ENCODE results near the gene NUTF2.

The NUTF2 gene

DNA sequence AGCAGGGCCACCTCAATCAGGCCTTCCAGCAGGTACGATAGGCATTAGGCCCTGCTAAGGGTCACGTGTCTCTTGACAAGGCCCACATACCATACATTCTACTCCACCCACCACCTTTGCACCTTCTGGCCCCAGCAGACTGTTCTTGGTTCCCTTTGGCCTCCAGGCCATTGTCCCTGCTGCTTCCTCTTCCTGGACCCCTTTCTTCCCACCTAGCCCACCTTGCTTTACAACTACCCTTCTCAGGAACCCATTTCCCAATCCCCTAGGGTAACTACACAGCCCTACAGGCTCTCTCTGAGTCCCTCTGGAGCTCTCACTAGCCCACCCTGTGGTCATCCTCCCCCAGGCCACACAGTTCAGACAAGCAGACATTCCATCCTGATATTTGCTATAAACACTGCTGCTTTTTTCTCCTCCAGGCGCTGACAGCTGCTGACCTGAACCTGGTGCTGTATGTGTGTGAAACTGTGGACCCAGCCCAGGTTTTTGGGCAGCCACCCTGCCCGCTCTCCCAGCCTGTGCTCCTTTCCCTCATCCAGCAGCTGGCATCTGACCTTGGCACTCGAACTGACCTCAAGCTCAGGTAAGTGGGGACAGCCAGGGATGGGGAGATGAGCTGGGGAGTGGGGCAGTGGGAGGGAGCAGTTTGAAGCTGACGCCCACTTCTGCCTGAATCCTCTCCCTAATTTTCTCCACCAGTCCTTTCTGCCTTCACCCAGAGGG lies 36.6 kb downstream of the NUTF2 start:
- H3K36me3 ChIP-seq (ENCODE audit: control insufficient read depth, insufficient read depth, low read length): peaks cover 33% of the 10 kb centered on the region
- H3K4me1 ChIP-seq (ENCODE audit: control insufficient read depth, insufficient read depth, low read length): no peaks in the 10 kb centered on the region
- no peaks in the 10 kb centered on the region for H3K27me3 ChIP-seq (ENCODE audit: control insufficient read depth, insufficient read depth, low read length, poor library complexity, severe bottlenecking)
- WGBS, 2 experiments: 82 to 94% methylated on average over 6 of the region's 6 CpGs
- H3K9me3 ChIP-seq (ENCODE audit: control insufficient read depth, low read length): no peaks in the 10 kb centered on the region
- H3K27ac ChIP-seq (ENCODE audit: insufficient read depth, low read depth, low read length, poor library complexity, severe bottlenecking): no peak overlapping the region
- no peak overlapping the region for H3K4me3 ChIP-seq (ENCODE audit: insufficient read depth, low read depth, low read length)

DNA sequence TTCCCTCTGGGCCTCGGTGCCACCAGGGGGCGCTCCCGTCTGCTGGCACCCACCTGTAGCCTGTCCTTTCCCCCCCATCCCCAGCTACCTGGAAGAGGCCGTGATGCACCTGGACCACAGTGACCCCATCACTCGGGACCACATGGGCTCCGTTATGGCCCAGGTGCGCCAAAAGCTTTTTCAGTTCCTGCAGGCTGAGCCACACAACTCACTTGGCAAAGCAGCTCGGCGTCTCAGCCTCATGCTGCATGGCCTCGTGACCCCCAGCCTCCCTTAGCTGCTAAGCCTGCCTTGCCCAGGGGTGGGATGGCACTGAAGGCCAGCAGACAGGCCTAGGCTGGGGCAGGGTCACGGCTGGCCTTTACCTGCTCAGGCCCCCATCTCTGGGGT lies 37.1 kb downstream of the NUTF2 start:
- WGBS, 2 experiments: 65 to 67% methylated on average over 11 of the region's 11 CpGs
- H3K36me3 ChIP-seq (ENCODE audit: control insufficient read depth, insufficient read depth, low read length): peaks cover 27% of the 10 kb centered on the region
- no peaks in the 10 kb centered on the region for H3K27me3 ChIP-seq (ENCODE audit: control insufficient read depth, insufficient read depth, low read length, poor library complexity, severe bottlenecking)
- H3K9me3 ChIP-seq (ENCODE audit: control insufficient read depth, low read length): no peaks in the 10 kb centered on the region
- no peak overlapping the region for H3K27ac ChIP-seq (ENCODE audit: insufficient read depth, low read depth, low read length, poor library complexity, severe bottlenecking)
- H3K4me1 ChIP-seq (ENCODE audit: control insufficient read depth, insufficient read depth, low read length): no peaks in the 10 kb centered on the region
- H3K4me3 ChIP-seq (ENCODE audit: insufficient read depth, low read depth, low read length): no peak overlapping the region

DNA sequence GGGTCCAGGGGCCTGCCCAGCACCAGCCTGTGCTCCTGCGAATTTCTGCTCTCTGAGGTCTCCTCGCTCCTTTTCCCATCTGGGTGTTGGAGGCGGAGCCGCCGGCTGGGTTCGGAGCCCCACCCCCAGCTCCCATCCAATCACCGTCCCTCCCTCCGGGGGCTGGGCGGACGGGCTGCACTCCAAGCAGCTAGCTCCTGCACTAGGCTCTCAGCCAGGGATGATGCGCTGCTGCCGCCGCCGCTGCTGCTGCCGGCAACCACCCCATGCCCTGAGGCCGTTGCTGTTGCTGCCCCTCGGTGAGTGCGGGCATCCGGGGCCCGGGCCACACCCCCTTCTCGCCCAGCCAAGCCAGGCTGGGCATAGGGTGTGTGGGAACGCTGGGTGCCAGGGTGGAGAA lies 38.0 kb downstream of the NUTF2 start, which contains the start of gene NRN1L:
TSS of gene NRN1L (plus strand) at position 202 of the 400 bp plus-strand sequence. CDS start at position 221, 19 bp downstream.
- peaks cover 19% of the 10 kb centered on the region for H3K36me3 ChIP-seq (ENCODE audit: control insufficient read depth, insufficient read depth, low read length)
- no peak within 1 kb of the TSS for H3K4me3 ChIP-seq (ENCODE audit: insufficient read depth, low read depth, low read length)
- H3K27me3 ChIP-seq (ENCODE audit: control insufficient read depth, insufficient read depth, low read length, poor library complexity, severe bottlenecking): no peaks in the 10 kb centered on the region
- H3K9me3 ChIP-seq (ENCODE audit: control insufficient read depth, low read length): no peaks in the 10 kb centered on the region
- no peak within 1 kb of the TSS for H3K27ac ChIP-seq (ENCODE audit: insufficient read depth, low read depth, low read length, poor library complexity, severe bottlenecking)
- 12% methylated on average over 22 of the region's 22 CpGs for WGBS, 2 experiments
- H3K4me1 ChIP-seq (ENCODE audit: control insufficient read depth, insufficient read depth, low read length): no peaks in the 10 kb centered on the region

DNA sequence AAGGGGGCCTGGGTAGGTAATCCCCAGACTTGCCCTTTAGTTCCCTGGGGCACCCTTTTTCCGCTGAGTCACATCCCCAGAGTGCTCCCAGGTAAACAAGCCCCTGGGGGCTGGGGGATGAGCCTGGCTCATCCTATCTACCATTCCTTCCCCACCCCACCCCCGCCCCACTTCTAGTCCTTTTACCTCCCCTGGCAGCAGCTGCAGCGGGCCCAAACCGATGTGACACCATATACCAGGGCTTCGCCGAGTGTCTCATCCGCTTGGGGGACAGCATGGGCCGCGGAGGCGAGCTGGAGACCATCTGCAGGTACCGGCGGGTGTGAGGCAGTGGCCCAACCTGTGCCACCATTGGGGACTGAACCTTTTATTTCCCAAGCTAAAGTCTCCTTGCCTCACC lies 38.8 kb downstream of the NUTF2 start:
- no peaks in the 10 kb centered on the region for H3K4me1 ChIP-seq (ENCODE audit: control insufficient read depth, insufficient read depth, low read length)
- peaks cover 11% of the 10 kb centered on the region for H3K36me3 ChIP-seq (ENCODE audit: control insufficient read depth, insufficient read depth, low read length)
- 90 to 93% methylated on average over 12 of the region's 12 CpGs for WGBS, 2 experiments
- no peaks in the 10 kb centered on the region for H3K9me3 ChIP-seq (ENCODE audit: control insufficient read depth, low read length)
- no peak overlapping the region for H3K27ac ChIP-seq (ENCODE audit: insufficient read depth, low read depth, low read length, poor library complexity, severe bottlenecking)
- no peak overlapping the region for H3K4me3 ChIP-seq (ENCODE audit: insufficient read depth, low read depth, low read length)
- no peaks in the 10 kb centered on the region for H3K27me3 ChIP-seq (ENCODE audit: control insufficient read depth, insufficient read depth, low read length, poor library complexity, severe bottlenecking)

DNA sequence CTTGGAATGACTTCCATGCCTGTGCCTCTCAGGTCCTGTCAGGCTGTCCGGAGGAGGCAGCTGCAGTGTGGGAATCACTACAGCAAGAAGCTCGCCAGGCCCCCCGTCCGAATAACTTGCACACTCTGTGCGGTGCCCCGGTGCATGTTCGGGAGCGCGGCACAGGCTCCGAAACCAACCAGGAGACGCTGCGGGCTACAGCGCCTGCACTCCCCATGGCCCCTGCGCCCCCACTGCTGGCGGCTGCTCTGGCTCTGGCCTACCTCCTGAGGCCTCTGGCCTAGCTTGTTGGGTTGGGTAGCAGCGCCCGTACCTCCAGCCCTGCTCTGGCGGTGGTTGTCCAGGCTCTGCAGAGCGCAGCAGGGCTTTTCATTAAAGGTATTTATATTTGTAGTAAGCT lies 39.2 kb downstream of the NUTF2 start:
- Histone ChIP-seq H3K9me3 (ENCODE audit: control insufficient read depth, low read length) (no peaks in the 10 kb centered on the region), H3K4me3 (ENCODE audit: insufficient read depth, low read depth, low read length) (no peak overlapping the region), H3K27ac (ENCODE audit: insufficient read depth, low read depth, low read length, poor library complexity, severe bottlenecking) (no peak overlapping the region), H3K27me3 (ENCODE audit: control insufficient read depth, insufficient read depth, low read length, poor library complexity, severe bottlenecking) (no peaks in the 10 kb centered on the region), H3K36me3 (ENCODE audit: control insufficient read depth, insufficient read depth, low read length) (peaks cover 10% of the 10 kb centered on the region), H3K4me1 (ENCODE audit: control insufficient read depth, insufficient read depth, low read length) (no peaks in the 10 kb centered on the region)
- 94% methylated on average over 19 of the region's 19 CpGs for WGBS, 2 experiments

DNA sequence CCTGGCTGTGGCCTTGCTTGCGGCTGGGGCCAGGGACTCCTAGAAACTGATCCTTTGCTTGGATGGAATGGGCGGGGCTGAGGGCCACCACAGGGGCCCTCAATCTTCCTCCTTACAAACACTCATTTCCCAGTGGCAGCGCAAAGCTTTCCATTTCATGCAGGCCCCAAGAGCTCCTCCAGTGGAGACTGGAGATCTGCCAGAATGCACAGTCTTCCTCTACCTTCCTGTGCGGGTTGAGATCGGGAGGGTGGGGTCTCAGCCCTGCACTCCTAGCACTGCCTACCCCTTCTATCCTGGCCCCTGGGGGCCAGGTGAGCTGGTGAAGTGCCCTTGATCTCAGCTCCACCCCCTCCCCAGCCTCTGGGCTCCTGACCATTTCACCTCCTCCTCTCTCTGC lies 39.7 kb downstream of the NUTF2 start:
- H3K36me3 ChIP-seq (ENCODE audit: control insufficient read depth, insufficient read depth, low read length): peaks cover 10% of the 10 kb centered on the region
- WGBS, 2 experiments: 88 to 89% methylated on average over 5 of the region's 5 CpGs

DNA sequence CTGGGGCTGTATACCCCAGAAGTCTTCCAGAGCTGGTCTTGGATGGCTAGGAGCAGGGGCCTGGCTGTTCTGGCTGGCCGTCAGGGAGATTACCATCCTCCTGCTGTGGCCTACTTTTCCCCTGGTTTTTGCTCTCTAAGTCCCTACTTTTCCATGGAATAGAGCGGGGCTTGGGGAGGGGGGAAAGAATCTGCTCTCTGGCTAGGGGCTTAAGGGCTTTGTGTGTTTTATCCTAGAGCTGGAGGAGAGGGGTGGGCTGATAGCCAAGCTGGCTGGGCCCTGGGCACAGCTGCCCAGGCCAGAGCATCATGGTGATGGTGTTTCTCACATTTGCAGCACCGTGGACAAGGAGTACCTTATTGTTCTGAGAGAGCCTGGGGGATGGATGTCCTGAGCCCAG lies 41.6 kb downstream of the NUTF2 start:
- 66 to 77% methylated on average over 3 of the region's 3 CpGs for WGBS, 2 experiments
- Histone ChIP-seq H3K27ac (ENCODE audit: insufficient read depth, low read depth, low read length, poor library complexity, severe bottlenecking) (peak overlapping the region; percentile 32), H3K27me3 (ENCODE audit: control insufficient read depth, insufficient read depth, low read length, poor library complexity, severe bottlenecking) (no peaks in the 10 kb centered on the region), H3K4me1 (ENCODE audit: control insufficient read depth, insufficient read depth, low read length) (no peaks in the 10 kb centered on the region), H3K9me3 (ENCODE audit: control insufficient read depth, low read length) (no peaks in the 10 kb centered on the region), H3K4me3 (ENCODE audit: insufficient read depth, low read depth, low read length) (no peak overlapping the region), H3K36me3 (ENCODE audit: control insufficient read depth, insufficient read depth, low read length) (no peaks in the 10 kb centered on the region)

More for the DNA sequence above, 39.7 kb downstream of the NUTF2 start:
- Histone ChIP-seq H3K27me3 (ENCODE audit: control insufficient read depth, insufficient read depth, low read length, poor library complexity, severe bottlenecking) (no peaks in the 10 kb centered on the region), H3K4me1 (ENCODE audit: control insufficient read depth, insufficient read depth, low read length) (no peaks in the 10 kb centered on the region), H3K27ac (ENCODE audit: insufficient read depth, low read depth, low read length, poor library complexity, severe bottlenecking) (no peak overlapping the region), H3K9me3 (ENCODE audit: control insufficient read depth, low read length) (no peaks in the 10 kb centered on the region), H3K4me3 (ENCODE audit: insufficient read depth, low read depth, low read length) (no peak overlapping the region)

DNA sequence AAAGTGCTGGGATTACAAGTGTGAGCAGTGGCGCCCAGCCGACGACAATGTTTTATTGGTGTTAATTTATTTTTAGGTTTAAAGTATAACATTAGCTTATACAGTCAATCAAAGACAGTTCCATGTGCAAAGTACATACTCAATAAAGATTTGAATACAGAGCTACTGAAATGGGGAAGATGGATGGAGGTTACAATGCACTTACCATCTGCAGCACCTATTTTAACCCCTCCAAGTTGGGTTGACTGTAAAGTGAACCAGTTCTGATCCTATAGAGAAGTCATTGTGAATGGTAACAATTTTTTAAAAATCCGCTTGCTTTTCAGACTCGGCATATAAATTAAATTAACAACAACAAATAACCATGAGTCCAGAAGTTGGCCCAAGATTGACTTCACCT lies 45.6 kb downstream of the NUTF2 start:
- Histone ChIP-seq H3K4me3 (ENCODE audit: insufficient read depth, low read depth, low read length) (peak overlapping the region; percentile 20), H3K9me3 (ENCODE audit: control insufficient read depth, low read length) (no peaks in the 10 kb centered on the region), H3K27ac (ENCODE audit: insufficient read depth, low read depth, low read length, poor library complexity, severe bottlenecking) (no peak overlapping the region), H3K27me3 (ENCODE audit: control insufficient read depth, insufficient read depth, low read length, poor library complexity, severe bottlenecking) (no peaks in the 10 kb centered on the region), H3K36me3 (ENCODE audit: control insufficient read depth, insufficient read depth, low read length) (no peaks in the 10 kb centered on the region), H3K4me1 (ENCODE audit: control insufficient read depth, insufficient read depth, low read length) (peaks cover 6% of the 10 kb centered on the region)
- WGBS, 2 experiments: 66 to 72% methylated on average over 3 to 4 of the region's 5 CpGs

DNA sequence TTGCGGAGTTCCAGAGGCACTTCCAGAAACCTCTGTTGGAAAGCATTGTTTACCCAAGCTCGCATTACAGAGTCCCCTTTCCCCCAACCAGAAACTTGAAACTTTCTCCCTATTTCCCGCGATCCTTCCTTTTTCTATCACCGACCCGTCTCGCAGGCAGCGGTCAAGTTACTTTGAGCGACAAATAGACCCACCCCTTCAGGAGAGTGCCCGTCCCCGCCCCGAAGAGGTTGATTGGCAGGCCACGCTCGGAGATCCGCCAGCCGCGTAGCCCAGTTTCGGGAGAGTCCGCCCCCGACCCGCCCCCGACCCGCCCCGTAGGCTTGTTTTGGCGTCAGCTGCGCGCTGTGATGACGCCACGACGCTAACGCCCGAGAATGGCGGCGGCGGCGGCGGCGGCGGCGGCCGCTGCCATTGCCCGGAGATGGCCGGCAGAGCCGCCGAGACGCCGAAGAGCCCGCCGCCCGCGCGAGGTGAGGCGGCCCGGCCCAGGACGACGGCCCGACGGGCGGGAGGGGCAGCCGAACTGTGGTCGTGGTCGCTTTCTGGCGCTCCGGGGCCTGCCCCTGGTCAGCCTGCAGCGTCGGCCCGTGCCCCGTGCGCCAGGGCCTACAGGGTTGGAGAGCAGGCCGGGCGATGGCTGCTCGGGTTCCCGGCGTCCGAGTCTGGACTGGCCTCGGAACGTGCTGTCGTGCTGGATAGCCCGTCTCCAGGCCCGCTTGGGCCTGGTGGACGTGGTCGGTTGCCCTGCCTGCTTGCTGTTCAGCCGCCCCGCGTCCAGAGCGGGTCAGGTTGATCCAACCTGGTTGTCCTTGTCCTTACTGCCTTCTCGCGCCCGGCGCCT lies 46.4 kb downstream of the NUTF2 start, which contains the start of gene PSKH1:
TSS of gene PSKH1 (plus strand) at position 356 of the 844 bp plus-strand sequence. CDS start 15,496 bp downstream, outside the sequence.
- Histone ChIP-seq H3K27me3 (ENCODE audit: control insufficient read depth, insufficient read depth, low read length, poor library complexity, severe bottlenecking) (no peaks in the 10 kb centered on the region), H3K9me3 (ENCODE audit: control insufficient read depth, low read length) (no peaks in the 10 kb centered on the region), H3K36me3 (ENCODE audit: control insufficient read depth, insufficient read depth, low read length) (no peaks in the 10 kb centered on the region), H3K4me3 (ENCODE audit: insufficient read depth, low read depth, low read length) (peak within 1 kb of the TSS; percentile 97), H3K4me1 (ENCODE audit: control insufficient read depth, insufficient read depth, low read length) (peaks cover 6% of the 10 kb centered on the region), H3K27ac (ENCODE audit: insufficient read depth, low read depth, low read length, poor library complexity, severe bottlenecking) (peak within 1 kb of the TSS; percentile 83)
- WGBS, 2 experiments: 0% methylated on average over 90 of the region's 90 CpGs

DNA sequence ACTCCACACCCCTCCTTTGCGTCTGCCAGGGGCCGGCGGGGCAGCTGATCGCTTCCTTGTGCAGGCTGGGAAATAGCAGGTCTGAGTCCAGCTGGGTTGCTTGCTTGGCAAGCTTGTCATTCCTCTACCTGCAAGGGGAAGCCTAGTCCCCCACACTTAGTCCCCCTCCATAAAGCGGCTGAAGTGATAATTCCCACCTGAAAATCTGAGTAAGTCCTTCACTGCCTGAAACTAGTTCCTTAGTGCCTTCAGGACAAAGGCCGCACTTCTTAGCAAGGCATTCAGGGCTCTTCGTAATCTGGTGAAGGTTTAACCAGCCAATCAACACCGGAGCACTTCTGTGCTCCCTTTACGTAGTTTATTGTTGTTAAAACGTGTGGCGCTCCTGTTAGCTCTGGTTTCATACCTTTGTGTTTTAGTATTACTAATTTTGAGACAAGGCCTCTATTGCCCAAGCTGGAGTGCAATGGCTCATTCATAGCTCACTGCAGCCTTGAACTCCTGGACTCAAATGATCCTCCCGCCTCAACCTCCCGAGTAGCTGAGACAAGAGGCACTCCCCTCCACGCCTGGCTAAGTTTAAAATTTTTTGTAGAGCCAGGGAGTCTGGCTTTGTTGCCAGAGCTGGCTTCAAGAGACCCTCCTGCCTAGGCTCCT lies 47.1 kb downstream of the NUTF2 start:
- Histone ChIP-seq H3K4me1 (ENCODE audit: control insufficient read depth, insufficient read depth, low read length) (peaks cover 6% of the 10 kb centered on the region), H3K9me3 (ENCODE audit: control insufficient read depth, low read length) (no peaks in the 10 kb centered on the region)
- 42 to 44% methylated on average over 14 of the region's 14 CpGs for WGBS, 2 experiments

More for the DNA sequence above, 47.1 kb downstream of the NUTF2 start:
- Histone ChIP-seq H3K27ac (ENCODE audit: insufficient read depth, low read depth, low read length, poor library complexity, severe bottlenecking) (peak overlapping the region; percentile 83), H3K4me3 (ENCODE audit: insufficient read depth, low read depth, low read length) (peak overlapping the region; percentile 97), H3K36me3 (ENCODE audit: control insufficient read depth, insufficient read depth, low read length) (no peaks in the 10 kb centered on the region), H3K27me3 (ENCODE audit: control insufficient read depth, insufficient read depth, low read length, poor library complexity, severe bottlenecking) (no peaks in the 10 kb centered on the region)

Data from ectodermal cell (in vitro differentiated cells).